HFF-Myc (cell line): ENCODE data around the gene GLCE.

Experiments
- DNase-seq: peaks from one replicate; pipeline ENCODE4 v3.0.0-alpha.2; 2011; ENCODE audit warnings: low read depth; ENCODE audit errors: extremely low read depth
- H3K4me3 ChIP-seq: replicated peaks from 2 replicates; pipeline ENCODE4 v1.5.1; 2011; ENCODE audit warnings: low read depth, mild to moderate bottlenecking, control low read depth, low read length
- CTCF ChIP-seq: IDR thresholded peaks from 2 replicates; pipeline ENCODE4 v1.5.1; 2012; ENCODE audit warnings: mild to moderate bottlenecking, low read depth, low read length, control low read depth; ENCODE audit errors: missing control alignments

Gene GLCE

DNA sequence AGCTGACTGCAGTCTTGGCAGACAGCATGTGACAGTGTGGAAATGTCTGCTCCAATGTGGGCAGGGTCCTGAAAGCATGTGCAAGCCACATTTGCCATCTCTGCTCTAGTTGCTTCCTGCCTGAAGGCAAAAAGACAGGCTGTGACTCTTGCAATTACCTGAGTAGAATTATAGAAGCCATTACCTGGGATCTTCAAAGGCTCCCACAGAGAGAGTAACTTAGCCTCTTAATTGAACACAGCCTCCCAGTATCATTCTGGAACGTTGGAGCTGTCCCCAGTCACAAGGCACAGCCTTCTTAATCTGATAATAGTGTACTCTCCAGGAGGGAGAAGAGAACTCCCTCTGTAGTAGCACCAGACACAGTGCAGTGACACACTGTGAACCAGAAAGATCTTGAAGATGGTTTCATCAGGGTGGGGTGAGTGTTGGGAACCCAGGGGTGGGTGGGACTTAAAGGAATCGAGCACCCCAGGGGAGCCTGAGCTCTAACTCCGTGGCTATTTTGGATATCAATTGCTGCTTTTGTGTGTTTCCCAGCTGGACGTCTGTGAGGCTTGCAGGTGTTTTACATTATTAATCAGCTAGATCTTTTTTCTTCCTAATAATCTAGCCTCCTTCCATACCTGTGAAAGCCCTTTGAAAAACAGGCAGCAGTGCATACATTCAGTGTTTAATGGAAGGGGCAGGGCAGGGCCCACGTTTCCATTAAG, 40.6 kb upstream of the GLCE start:
- no peak for DNase-seq
- no peak overlapping the region for H3K4me3 ChIP-seq
- no peak for TF ChIP-seq CTCF

- no peak overlapping the region for H3K4me3 ChIP-seq
- DNase-seq: no peak
- no peak for TF ChIP-seq CTCF
Measured at GRCh38 chr15:69120732-69121131, 39.7 kb upstream of the GLCE start.

DNA sequence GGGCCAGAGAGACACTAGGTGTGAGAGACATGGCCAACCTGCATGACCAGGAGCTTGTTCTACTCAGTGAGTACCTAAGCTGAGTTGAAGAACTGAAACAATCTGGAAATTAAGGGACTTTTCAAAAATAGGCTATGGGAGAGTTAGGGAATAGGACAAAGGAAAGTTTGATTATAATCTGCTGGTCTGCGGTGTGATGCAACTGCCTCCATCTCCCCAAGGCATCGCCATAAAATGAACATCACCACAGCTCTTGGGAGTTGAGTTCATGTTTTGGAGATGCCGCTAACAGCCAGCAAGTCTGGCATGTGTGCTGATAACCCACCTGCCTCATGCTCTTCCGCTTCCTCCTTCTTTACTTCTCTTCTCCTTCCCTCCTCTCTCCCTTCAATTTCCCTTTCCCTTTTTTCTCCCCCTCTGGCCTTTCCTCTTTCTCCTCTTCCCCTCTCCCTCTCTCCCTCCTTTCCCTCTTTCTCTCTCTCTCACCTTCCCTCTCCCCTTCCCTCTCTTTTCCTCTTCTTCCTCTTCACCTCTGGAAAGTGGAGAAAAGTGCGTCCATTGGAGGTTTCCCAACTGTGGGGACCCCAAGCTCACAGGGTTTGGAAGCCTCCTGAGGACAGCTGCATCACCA, 39.1 kb upstream of the GLCE start:
- no peak for TF ChIP-seq CTCF
- DNase-seq: no peak
- no peak overlapping the region for H3K4me3 ChIP-seq

GRCh38 chr15:69125236-69125635, 35.2 kb upstream of the GLCE start:
- H3K4me3 ChIP-seq: no peak overlapping the region
- no peak for TF ChIP-seq CTCF
- DNase-seq: no peak

DNA sequence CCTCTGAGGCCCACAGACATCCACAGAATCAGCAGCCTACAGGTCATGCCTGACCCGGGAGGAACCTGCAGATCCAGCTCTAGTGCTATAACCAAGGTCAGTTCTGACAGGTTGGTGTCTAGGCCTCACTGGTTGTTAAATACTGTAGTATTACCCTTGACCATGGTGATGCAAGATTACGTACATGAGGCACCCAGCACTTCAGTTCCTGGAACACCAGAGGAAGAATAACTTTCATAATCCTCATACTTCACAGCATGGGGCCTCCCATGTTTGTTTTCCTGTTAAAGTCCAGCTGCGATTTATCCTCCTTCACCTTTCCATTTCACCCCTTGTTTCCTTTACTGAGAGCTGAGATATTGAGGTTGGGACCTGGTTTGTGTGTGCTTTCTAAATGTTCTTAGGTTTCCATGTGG, 34.4 kb upstream of the GLCE start:
- DNase-seq: no peak
- H3K4me3 ChIP-seq: no peak overlapping the region
- TF ChIP-seq CTCF: no peak

GRCh38 chr15:69127306-69127705, 33.1 kb upstream of the GLCE start:
- no peak overlapping the region for H3K4me3 ChIP-seq
- TF ChIP-seq CTCF: no peak
- no peak for DNase-seq
